NCI-H345 treated with DMSO at 0.1 percent for 48 hours (cell line): ENCODE results near the gene ZKSCAN3.
"Not testable (repeated sequence)": the region's sequence is repeated elsewhere in the genome, so short reads cannot be mapped to it uniquely, and the experiment has no call there.

Experiments used
- DNase-seq: peaks from one replicate; lab custom pipeline; 2025; ENCODE audit not compliant: unreplicated experiment; lab: John Stamatoyannopoulos, UW

The ZKSCAN3 gene

GRCh38 chr6:28349892-28350737, at the start of gene ZKSCAN3:
Gene ZKSCAN3 (plus strand): TSS chr6:28349947. CDS start chr6:28359587, 9,640 bp downstream.
- peak; percentile 87 for DNase-seq

GRCh38 chr6:28303570-28303969, 46.2 kb upstream of the ZKSCAN3 start:
- DNase-seq: no peak

DNA sequence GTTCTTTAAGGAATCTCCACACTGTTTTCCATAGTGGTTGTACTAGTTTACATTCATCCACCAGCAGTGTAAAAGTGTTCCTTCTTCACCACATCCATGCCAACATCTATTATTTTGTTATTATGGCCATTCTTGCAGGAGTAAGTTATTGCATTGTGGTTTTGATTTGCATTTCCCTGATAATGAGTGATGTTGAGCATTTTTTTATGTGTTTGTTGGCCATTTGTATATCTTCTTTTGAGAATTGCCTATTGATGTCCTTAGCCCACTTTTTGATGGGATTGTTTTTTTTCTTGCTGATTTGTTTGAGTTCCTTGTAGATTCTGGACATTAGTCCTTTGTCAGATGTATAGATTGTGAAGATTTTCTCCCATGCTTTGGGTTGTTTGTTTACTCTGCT, 43.4 kb upstream of the ZKSCAN3 start:
- not testable (repeated sequence) for DNase-seq

DNA sequence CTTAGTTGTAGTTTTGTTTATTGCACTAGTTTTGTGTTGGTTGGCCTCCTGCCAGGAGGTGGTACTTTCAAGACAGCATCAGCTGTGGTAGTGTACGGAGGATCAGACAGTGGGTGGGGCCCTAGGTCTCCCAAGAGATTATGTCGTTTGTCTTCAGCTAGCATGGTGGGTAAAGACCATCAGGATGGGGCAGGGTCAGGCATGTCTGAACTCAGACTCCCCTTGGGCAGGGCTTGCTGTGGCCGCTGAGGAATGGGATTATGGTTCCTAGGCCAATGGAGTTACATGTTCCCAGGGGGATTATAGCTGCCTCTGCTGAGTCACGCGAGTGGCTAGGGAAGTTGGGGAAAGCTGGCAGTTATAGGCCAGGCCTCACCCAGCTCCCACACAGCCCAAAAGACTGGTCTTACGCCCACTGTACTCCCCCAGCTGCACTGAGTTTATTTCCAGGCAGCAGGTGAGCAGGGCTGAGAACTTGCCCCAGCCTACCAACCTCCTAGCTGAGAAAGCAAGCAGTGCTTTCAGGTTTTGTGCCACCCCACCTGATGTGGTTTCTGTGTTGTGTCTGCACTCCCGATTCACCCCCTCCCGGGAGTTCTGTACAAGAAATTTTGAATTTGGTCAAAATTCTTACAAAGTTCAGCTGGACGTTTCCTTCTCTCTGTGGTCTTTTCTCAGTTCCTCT, 38.5 kb upstream of the ZKSCAN3 start:
- DNase-seq: no peak

DNA sequence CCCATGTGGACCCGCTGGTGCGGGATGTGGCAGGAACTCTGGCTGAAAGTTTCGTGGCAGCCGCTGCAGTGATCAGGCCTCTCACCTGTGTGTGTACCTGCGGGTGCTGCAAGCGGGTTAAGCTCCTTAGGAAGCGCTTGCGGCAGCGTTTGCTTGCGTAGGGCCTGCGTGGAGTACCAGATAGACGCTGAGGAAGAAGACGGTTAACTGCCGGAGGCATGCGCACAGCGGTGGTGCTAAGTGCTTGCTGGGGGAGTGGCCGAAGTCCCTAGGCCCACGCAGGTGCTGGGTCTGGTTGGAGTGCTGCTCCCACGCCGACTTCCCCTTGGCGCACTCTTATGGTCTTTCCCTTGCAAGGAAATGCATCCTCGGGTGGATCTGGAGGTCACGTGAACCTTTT, 36.8 kb upstream of the ZKSCAN3 start:
- no peak for DNase-seq

- no peak for DNase-seq
Observed at GRCh38 chr6:28315628-28316027, 34.1 kb upstream of the ZKSCAN3 start.

- not testable (repeated sequence) for DNase-seq
Observed at GRCh38 chr6:28317866-28318265, 31.9 kb upstream of the ZKSCAN3 start.

DNA sequence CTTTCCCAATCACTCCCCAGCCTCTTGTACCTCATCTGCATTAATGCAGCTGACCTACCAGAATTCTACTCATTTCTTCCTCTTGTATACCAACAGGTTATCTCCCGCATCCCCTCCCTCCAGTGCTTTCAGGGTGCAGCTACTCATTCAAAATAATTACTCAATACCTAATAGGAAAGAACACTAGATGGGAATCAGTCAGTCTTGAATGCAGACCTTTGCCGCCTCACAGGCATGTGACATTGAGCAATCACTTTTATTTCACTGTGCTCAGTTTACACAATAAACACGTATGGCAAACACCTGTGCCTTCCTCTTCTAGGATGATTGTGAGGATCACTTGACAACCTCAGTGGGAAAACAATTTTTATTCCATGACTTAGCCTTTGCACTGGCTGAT, 27.1 kb upstream of the ZKSCAN3 start:
- DNase-seq: no peak

DNA sequence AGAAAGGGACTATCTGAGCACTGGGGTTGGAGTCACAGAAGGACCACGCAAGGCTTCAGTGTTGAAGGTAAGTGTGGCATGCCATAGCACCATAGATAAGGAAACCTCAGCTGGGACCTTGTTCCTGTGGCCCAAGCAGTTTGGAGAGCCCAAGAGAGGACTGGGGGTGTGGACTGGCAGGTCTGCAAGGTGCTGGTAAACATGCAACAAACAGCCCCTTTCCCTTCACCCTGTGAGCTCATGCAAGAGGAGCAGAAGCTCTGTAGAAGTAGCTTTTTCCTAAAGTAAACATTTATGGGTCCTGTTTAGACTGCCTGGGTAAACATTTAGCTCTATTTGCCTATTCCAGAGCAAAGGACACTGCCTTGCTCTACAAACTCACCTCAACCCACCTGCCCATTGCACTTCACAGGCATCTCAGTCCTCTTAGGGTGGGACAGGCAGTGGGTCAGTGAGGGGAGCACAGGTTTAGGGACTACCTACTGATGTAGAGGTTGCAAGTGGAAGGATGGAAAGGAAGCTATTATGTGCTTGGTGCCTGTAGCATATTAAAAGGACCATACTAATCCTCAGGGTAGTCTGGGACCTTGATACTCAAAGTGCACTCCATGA, 25.8 kb upstream of the ZKSCAN3 start:
- DNase-seq: no peak

DNA sequence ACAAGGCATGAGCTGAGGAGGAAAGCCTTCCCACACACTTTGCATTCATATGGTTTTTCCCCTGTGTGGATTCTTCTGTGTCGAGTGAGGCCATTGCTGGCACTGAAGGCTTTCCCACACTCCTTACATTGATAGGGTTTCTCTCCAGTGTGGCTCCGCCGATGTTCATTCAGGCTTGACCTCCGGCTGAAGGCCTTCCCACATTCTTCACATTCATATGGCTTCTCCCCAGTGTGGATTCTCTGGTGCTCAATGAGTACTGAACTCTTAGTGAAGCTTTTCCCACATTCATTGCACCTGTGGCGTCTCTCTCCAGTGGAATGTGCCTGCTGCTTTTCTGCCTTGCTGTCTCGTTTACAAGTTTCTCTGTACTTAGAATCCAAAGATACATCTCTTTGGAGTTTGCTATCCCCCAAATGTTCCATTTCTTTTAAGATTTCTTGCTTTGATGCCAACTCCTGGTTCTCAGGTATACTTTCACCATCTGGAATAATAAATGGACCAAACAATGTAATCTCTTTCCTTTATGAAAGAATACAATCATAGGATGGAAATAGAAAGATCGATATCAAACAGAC, 23.3 kb upstream of the ZKSCAN3 start:
- no peak for DNase-seq

DNA sequence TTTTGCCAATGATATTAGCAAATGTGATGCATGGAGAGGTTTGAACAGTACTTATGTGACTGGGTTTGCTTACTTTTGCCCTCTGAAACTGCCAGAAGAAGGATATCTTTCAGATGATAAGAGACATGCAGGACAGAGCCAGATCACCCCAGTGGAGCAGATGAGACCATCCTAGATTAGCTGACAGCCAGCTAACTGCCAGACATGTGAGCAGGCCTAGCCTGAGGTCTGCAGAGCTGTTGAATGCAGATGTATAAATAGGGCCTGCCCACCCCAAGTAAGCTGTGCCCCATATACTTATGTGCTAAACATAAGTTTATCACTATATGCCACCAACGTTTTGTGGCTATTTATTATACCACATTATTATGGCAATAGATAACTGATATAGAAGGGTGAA, 19.7 kb upstream of the ZKSCAN3 start:
- DNase-seq: no peak

GRCh38 chr6:28333047-28333446, 16.7 kb upstream of the ZKSCAN3 start:
- DNase-seq: no peak

GRCh38 chr6:28333599-28334018, 16.1 kb upstream of the ZKSCAN3 start:
- DNase-seq: no peak

DNA sequence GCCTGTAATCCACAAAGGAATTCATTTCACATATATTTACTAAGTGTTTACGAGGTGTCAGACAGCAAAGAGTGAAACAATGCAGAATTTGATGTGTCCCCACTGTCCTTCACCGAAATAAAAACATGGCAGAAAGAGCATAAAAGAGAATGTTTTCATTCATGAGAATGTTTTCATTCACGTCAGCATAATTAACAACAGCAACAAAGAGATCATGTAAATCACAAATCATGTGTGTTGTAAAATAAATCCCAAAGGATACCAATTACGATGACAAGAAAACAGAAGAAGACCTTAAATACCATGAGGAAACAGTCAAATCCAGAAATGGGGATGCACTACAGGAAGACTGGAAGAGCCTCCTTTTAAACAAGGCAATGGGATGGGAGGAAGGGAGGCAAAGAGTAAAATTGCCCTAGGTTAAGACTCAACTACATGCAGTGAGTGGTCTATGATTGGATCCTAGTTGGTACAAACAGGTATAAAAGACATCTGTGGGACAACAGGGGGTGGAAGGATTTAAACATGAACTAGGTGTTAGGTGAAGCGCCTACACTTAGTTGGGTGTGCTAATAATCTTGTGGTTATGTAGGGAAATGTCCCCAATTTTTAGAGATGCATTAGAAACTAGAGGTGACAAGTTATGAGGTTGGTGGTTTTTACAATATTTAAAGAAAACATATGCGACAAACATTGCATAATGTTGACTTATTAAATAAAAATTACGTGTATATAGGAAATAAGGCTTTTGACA, 15.3 kb upstream of the ZKSCAN3 start:
- DNase-seq: no peak

- no peak for DNase-seq
Observed at GRCh38 chr6:28335040-28335563, 14.6 kb upstream of the ZKSCAN3 start.

GRCh38 chr6:28335564-28336283, 14.0 kb upstream of the ZKSCAN3 start, which contains the start of gene ZSCAN31:
Gene ZSCAN31 (minus strand): TSS chr6:28336148. CDS start chr6:28329683, 6,465 bp downstream.
- DNase-seq: peak; percentile 85

DNA sequence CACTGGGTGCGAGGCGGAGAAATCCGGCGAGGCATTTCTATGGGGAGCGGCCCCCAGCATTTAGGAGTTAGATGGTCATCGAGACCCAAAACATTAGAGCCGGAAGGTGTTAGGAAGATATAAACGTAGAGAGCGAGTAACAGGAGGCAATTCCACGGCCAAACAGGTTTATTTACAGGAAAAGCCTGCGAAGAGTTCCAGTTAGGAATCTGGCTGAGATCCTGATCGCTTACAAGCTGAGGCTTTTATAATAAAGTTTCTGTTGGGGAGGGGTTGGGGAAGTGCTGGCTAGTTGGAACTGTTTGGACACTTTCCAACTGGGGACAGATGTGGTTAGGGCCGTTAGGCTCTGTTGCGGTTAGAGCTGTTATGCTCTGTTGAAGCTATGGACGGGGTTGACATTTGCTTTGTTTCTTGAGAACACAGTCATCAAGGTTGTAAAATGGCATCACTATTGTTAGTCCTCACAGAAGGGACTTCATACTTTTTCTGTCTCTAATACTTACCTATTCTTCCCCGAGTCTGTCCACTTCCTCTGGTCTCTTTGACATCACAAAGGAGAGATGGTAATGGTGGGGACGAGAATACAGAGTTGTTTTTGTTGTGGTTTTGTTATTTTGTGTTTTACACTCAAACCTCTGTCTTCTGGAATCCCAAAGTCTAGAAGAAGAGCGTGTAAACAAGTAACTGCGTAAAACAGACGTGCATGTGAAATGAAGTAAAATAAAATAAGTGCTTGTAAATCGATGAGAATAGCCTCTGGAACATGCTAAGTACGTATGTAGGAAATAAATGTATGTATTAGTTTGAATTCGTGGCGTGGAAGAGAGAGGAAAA, 13.2 kb upstream of the ZKSCAN3 start:
- DNase-seq: no peak

DNA sequence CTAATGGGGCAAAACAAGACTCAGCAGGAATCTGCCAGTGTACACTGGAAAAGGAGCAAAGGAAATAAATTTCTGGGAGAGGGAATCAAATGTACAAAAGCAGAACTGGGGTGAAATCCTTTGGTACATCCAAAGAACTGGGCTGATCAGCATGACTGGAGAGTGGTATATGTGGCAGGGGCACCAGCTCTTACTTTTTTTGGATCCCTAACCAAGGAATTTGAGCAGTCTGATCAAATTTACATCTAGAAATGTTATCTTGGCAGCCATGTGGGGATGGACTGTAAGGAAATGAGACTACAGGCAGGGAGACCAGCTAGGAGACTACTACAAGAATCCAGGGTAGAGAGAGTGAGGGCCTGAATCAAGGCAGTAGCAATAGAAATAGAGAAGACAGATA, 12.6 kb upstream of the ZKSCAN3 start:
- no peak for DNase-seq
